Activated CD8-positive, alpha-beta memory T cell treated with anti-CD3 and anti-CD28 coated beads, Interleukin-2, amount 50 U/mL, for 4 hours (primary cell): ENCODE data around the gene CLC.
A peak's percentile ranks its signal among the peaks of the same experiment; 100 is the strongest.
"Not testable (repeated sequence)": the region's sequence is repeated elsewhere in the genome, so short reads cannot be mapped to it uniquely, and the experiment has no call there.

Source experiments
- DNase-seq: peaks from one replicate; pipeline ENCODE4 v3.0.0-alpha.2; 2020

CLC gene

DNA sequence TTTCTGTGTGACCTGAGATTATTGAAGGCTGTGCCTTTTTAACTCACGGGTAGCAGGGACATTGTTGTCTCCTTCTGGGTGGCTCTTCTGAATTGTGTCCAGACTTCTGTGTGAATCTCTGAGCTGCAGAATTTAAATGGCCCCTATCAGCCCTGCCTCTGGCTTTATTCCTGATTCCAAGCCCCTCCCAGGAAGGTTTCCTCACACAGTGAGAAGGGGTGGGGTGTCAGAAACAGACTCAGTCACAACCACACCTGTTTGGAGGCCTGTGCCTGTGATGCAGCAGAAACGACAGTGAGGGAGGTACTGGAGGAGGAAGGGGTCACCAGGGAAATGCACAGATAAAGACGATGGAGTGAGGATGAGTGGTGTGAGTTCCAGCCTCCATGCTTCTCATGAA lies at the start of gene CLC:
TSS of gene CLC (minus strand) at position 139 of the 400 bp plus-strand sequence. CDS start at position 62, 77 bp downstream.
- DNase-seq = no peak

DNA sequence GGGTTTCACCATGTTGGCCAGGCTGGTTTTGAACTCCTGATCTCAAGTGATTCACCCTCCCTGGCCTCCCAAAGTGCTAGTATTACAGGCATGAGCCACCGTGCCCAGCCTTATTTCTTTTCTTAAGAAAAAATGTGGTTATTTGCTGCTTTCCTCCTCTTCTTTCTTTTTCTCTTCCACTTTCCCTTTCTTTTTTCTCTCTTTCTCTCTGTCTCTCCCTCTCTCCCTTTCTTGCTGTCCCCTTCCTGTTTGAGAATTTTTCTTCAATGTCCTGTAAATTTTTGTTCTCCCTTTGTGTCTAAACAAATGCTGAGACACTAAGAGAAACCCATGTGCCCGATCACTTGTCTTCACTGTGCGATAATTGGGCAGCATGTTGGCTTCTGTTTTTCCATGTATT lies 43.1 kb upstream of the CLC start:
- DNase-seq = no peak

DNA sequence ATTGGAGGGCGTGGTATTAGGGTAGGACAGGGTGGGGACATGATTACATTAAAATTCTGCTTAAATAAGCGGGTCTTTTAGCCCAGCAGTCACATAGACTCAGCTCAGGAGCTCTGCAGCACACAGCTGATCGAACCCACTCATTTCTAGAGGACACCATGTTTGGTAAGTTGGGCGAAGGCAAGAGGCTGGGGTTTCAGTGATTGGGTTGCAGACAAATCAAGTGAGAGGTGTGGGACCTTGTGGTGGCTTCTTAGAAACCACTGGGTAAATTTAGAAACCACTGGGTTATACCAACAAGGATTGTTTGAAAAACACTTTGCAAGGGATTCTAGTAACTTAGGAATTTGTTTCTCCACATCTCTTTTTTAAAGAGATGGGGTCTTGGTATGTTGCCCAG lies 40.9 kb upstream of the CLC start, which contains the start of gene LEUTX:
TSS of gene LEUTX (plus strand) at position 92 of the 400 bp plus-strand sequence. CDS start at position 159, 67 bp downstream.
- no peak for DNase-seq

DNA sequence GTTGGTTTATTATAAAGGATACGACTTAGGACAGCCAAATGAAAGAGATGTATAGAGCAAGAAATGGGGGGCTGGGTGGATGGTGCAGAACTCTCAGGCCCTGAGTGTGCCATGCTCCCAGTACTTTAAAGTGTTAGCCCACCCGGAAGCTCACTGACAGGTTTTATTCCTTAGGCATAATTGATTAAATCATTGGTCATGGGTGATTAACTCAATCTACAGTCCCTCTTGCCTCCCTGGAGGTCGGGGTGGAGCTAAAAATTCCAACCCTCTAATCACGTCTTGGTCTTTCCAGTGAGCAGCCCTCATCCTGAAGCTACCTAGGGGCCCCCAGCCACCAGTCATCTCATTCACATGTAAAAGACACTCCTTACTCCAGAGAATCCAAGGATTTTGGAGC lies 31.0 kb upstream of the CLC start:
- DNase-seq = no peak

DNA sequence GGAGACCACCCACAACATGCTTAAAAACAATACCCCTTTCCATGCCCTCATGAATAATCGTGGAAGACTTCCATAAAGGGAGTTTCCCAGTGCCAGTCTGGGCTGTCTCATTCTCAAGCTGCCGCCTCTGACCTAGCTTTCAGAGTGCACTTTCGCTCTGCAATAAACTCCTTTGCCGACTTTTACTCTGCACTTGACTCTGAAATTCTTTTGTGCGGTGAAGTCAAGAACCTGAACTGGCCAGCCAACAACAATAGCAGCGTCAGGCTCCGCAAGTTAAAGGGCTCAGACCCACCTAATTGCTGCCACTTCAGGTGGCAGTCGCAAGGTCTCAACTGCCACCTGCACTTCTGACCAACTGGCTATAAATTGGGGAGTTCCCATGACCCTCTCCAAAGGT lies 30.5 kb upstream of the CLC start:
- DNase-seq = no peak

DNA sequence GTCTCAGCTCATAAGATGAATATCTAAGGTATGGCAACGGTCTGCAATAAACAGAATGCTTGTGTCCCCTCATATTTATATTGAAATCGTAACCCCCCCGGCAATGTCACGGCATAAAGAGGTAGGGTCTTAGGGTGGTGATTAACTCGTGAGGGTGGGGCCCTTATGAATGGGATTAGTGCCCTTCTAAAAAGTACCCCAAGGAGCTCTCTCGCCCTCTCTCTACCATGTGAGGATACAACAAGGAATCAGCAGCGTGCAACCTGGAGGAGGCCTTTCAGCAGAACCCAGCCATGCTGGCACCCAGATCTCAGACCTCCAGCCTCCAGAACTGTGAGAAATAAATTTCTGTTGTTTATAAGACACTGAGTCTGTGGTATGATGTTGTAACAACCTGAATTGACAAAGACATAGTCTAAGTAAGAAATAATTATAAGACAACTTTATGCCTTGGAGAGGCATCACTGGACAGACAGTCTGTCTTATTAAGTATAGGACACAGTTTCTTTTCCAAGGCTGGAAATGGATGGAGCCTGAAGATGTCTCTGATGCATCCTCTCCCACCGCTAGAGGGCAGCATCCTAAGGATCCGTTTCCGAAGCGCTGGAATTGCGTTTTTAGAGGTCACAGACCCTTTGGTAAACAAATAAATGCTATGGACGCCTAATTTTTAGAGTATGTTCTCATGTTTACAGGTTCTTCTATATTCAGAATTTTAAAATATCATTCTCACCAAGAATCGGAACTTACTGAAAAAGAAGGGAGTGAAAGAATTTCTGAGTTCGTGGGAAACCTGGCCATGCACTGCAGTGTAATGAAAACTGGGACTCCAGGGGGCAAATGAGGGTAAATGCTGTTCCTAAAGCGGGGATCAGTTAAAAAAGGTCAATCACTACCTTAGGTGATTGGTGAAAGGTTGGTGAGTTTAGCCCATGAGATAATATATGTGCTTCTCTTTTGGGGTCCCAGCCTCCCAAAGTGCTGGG lies 27.6 kb upstream of the CLC start:
- peak; percentile 47 for DNase-seq

DNA sequence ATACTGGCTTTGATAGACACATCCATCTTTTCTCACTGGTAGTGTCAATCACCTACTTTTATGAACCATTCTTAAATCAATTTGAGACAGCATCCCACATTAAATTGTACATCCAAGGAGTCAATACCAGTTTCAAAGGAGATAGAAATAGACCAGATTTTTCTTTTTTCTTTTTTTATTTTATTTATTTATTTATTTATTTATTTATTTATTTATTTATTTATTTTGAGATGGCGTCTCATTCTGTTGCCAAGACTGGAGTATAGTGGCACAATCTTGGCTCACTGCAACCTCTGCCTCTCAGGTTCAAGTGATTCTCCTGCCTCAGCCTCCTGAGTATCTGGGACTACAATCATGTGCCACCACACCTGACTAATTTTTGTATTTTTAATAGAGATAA lies 24.0 kb upstream of the CLC start:
- not testable (repeated sequence) for DNase-seq

DNA sequence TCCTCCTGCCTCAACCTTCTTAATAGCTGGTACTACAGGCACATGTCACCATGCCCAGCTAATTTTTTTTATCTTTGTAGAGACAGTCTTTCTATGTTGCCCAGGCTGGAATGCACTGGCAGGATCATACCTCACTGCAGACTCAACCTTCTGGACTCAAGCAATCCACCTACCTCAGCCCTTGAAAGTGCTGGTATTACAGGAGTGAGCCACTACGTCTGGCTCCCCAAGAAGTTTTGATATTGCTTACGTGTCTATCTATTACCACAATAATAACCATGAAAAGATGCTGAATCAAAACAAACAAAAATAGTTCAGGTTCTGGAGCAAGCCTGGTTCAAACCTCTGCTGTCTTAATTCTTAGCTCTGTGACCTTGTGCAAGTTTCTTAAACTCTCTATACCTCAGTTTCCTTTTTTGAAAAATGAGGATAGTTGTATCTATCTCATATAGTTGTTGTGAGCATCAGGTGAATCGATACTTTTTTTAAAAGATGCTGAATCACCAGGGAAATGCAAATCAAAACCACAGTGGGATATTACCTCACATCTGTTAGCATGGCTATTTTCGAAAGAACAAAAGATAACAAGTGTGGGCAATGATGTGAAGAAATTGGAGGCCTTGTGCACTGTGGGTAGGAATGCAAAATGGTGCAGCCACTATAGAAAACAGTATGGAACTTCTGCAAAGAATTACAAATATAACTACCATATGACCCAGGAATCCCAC lies 21.8 kb upstream of the CLC start:
- DNase-seq = no peak

DNA sequence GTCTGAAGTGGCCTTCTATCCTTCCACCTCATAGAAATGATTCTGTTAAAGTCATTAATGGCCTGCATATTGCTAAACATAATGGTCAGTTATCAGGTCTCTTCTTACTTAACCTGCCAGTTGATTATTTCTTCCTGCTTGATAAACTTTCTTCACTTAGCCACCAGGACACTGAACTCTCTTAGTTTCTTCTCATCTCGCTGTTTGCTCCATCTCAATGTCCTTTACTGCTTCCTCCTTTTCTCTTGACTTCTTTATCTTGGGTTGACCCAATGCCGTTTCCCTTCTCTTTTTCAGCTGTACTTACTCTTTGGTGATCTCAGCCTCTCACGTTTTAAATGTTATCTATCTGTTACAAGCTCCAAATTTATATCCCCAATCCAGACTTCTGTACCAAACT lies 17.1 kb upstream of the CLC start:
- DNase-seq = no peak

DNA sequence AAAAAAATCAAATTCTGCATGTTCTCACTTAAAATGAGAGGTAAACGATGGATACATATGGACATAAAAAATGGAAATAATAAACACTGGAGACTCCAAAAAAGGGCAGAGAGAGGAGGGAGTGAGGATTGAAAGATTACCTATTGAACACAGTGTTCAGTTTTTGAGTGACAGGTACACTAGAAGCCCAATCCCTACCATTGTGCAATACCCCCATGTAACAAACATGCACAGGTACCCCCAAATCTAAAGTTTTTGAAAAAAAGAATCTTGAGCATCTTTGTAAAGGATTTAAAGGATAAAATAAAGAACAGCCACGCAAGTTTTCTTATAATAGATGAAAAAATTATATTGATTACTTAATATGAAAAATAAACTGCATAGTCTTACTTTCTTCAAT lies 16.7 kb upstream of the CLC start:
- no peak for DNase-seq

DNA sequence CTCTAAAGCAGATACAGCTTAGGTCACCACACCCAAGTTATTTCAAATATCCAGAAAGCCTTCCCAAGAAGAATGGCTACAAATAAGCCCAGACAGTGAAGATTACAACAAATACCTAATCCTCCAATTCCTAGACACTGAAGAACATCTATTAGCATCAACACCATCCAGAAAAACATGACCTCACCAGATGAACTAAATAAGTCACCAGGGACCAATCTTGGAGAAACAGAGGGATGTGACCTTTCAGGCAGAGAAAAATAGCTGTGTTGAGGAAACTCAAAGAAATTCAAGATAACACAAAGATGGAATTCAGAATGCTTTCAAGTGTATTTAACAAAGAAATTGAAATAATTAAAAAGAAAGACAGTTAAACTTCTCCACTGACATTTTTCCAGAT lies 15.0 kb upstream of the CLC start:
- DNase-seq = no peak

DNA sequence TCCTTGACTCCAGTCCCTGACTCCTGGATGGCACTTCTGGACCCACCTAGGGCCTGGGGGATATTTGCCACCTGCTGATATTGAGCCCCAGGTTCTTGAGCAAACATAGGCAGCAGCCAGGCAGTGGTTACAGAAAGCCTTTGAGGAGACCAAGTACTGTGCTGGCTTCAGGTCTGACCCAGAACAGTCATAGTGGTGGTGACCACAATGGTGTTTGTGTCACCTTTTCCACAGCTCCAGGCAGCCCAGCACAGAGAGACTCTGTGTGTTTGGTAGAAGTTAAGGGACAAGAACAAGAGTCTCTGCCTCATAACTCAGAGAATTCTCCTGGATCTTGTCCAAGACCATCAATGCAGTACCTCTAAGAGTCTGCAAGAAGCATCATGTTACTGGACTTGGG lies 14.6 kb upstream of the CLC start:
- DNase-seq = no peak

DNA sequence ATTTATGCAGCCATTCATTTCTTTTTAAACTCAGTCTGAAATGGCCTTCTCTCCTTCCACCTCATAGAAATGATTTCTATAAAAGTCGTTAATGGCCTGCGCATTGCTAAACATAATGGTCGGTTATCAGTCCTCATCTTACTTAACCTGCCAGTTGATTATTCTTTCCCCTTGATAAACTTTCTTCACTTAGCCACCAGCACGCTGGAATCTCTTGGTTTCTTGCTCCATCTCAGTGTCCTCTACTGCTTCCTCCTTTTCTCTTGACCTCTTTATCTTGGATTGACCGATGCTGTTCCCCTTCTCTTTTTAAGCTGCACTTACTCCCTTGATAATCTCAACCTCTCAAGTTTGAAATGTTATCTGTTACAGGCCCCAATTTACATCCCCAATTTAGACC lies 12.2 kb upstream of the CLC start:
- no peak for DNase-seq

DNA sequence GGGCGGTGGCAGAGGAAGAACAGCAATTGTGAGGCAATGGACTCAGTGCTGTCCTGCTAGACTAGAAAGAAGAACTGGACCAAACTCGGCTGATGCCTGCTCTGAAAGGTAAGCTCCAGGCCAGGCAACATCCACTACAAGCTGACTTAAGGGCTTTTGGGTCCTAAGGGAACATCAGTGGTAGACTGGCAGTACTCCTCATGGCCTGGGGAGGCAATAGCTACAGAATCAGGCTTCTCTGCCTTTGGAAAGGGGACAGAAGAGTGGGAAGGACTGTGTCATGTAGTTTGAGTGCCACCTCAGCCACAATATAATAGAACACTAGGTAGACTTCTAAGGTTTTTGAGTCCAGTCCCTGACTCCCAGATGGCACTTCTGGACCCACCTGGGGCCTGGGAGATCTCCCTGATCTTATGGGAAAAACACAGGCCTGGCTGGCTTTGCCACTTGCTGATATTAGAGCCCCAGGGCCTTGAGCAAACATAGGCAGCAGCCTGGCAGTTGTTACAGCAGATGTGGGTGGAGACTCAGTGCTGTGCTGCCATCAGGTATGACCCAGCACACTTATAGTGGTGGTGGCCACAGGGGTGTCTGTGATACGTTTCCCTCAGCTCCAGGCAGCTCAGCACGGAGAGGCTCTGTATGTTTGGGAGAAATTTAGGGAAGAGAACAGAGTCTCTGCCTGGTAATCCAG lies 9.2 kb upstream of the CLC start:
- DNase-seq = no peak

DNA sequence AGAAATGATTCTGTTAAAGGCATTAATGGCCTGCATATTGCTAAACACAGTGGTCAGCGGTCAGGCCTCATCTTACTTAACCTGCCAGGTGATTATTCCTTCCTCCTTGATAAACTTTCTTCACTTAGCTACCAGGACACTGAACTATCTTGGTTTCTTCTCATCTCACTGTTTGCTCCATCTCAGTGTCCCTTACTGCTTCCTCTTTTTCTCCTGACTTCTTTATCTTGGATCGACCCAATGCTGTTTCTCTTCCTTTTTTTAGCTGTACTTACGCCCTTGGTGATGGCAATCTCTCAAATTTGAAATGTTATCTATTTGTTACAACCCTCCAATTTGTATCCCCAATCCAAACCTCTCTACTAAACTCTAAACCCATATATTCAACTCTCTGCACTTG lies 7.8 kb upstream of the CLC start:
- no peak for DNase-seq

DNA sequence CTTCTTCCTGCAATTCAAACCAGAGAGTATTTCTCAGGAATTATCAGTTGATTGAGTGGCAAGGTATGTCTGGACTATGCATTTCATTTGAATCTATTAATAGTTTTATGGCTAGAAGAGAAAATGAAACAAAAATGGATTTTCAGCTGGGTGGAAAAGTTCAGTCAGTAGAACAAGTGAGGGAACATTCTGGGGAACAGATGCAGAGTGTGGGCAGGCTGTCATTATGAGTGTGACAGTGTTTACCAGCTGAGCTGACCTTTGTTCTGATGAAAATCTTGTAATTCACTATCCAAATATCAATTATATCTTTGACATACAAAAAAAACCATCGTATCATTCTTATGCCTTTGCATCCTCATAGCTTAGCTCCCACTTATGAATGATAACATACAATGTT lies 2.6 kb upstream of the CLC start:
- no peak for DNase-seq

DNA sequence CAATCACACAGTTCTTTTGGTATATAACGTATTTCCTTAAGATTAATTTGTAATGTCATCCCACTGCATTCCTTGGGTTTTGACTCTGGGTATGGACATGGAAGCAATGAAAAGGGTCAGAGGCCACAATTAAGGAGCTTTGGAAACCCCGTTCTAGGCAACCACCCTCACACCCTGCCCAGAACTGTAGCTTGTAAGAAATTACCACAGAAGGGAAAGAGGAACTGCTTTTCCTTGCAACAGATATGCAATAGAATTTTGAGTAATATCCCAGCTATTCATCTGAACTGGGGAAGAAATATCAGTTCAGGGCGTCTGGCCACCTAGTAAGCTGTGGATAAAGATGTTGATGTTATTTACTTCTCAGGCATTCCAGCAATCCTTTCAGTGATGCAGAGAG lies 985 bp upstream of the CLC start:
- no peak for DNase-seq

DNA sequence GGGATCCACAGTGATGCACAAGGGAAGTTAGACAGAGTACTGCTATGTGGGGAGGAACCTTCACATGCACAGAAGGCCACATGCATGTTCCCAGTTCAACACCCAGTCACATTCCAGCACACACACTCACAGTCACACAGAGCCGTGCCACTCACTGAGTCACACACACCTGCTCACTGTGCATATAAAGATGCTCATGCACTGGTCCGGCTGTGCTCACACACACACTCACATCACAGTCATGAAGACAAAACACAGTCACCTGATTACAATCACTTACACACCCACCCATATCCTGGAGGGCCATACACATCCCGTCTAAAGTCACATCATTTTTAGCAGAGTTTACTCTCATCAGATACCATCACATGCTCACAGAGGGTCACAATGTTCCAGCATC lies 478 bp downstream of the CLC start:
- DNase-seq = no peak

DNA sequence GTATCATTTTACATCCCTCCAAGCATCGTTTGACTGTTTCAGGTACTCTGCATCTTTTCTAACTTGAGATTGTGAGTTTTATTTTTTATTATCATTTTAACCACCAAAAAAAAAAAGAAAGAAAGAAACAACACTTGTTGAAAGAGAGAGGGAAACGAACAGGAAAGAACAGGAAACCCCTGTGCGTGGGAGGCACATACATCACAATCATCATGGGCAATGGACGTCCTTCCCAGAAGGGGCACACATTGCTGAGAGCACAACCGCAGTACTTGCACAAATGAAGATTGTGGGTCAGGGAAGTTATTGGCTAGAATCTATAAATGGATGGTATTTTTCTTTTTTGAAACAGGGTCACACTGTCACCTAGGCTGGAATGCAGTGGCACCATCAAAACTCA lies 1.7 kb downstream of the CLC start:
- DNase-seq = no peak

DNA sequence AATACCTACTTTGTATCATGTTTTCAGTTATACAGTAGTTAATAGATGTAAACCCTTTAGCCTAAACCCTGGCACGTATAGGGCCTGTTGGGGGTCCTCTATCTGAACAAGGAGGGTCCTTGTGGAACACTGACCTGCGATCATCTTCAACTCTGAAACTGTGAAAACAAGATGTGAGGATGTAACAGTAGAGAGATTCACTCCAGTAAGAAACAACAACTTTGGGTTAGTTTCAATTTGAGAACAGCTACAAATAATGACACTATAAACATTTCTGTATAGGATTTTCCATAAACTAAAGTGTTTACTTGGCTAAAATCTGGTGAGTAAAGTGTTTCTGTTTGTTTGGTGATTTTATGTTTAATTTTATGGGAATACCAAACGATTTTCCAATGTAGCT lies 2.1 kb downstream of the CLC start:
- no peak for DNase-seq

DNA sequence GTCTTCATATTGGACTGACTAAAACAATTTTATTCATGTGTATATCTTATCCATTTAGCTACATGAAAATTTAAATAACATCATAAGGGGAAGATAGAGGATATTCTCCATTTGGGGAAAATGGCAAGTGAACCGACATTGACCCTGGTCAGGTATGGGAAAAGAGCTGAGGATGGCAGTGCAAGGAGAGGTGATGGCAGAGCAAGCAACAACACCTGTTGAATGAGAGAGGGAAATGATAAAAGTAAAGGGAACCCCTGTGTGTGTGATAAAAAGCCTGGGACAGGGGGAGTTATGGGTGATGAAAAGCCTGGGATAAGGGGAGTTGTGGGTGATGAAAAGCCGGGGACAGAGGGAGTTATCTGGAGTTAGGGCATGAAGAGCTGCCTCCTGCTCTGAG lies 4.0 kb downstream of the CLC start:
- no peak for DNase-seq

DNA sequence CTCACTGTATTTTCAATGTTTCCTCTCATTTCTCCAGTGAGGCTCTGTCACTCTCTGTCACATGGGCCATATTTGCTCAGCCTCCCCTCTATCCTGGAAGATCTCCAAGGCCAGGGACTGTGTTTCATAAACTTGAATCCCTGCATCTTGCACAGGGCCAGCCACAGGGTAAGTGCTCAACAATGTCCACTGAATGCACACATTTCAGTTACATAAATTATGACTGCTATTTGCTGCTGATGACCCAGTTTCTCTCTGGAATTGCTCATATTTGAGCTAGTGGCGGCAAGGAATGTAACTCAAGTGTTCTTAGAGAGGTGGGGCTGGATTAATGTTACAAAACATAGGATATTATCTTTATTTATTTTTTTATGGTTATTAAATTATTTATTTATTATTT lies 6.1 kb downstream of the CLC start:
- no peak for DNase-seq

DNA sequence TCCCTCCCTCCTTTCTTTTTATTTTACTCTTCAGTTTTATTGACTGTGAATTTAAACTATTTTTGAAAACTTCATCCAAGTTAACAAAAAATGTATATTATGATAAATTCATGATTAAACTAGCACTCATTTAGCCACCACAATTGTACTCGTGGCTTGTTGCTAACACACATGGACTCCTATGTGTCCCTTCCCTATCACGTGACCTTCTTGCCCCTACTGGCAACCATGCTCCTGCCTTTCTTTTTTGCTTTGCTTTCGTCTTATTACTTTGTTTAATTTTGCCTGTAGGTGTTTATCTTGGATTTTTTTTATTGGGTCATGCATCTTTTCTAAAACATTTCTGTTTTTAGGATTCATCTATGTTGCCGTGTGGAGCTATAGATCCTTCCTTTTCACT lies 8.2 kb downstream of the CLC start:
- DNase-seq = no peak

DNA sequence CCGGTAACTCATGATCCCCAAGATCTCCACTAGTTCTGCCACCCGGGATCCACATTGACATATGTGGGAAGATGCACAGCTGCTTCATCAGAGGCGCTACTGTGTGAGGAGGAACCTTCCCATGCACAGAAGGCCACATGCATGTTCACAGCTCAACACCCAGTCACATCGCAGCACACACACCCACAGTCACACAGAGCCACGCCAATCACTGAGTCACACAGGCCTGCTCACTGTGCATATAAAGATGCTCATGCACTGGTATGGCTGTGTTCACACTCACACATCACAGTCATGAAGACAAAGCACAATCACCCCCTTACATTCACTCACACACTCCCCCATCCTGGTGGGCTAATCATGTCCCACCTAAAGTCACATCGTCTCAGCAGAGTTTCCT lies 9.8 kb downstream of the CLC start:
- no peak for DNase-seq
